Nephron (organoid): Measurements from ENCODE around the gene PTPRD.
A peak's percentile ranks its signal among the peaks of the same experiment; 100 is the strongest.

Experiments
- H3K27ac Mint-ChIP-seq, 3 experiments: 2 replicates each; pipeline ENCODE4 v1.8.0; 2020; ENCODE audit warnings: mixed read lengths in 3 of 3, mild to moderate bottlenecking in 2 of 3, moderate library complexity in 1 of 3
- H3K27me3 Mint-ChIP-seq: 2 replicates; pipeline ENCODE4 v1.8.0; 2021; ENCODE audit warnings: low read depth, mild to moderate bottlenecking, moderate library complexity, mixed read lengths
- H3K36me3 Mint-ChIP-seq: 2 replicates; pipeline ENCODE4 v1.8.0; 2020; ENCODE audit warnings: low read depth, mixed read lengths
- H3K4me1 Mint-ChIP-seq: 2 replicates; pipeline ENCODE4 v1.8.0; 2020; ENCODE audit warnings: mixed read lengths
- H3K4me3 Mint-ChIP-seq, 3 experiments: 2 replicates each; pipeline ENCODE4 v1.8.0; 2020; ENCODE audit warnings: mild to moderate bottlenecking in 3 of 3, mixed read lengths in 3 of 3, moderate library complexity in 2 of 3
- H3K9me3 Mint-ChIP-seq: 2 replicates; pipeline ENCODE4 v1.8.0; 2020; ENCODE audit warnings: mixed read lengths
- TF ChIP-seq, protein P1 (sequence below), 3 experiments: fragments of 200-600 bp; sonication (generic); IDR thresholded peaks; one replicate each; pipeline ENCODE4 v1.5.0; 2021; ENCODE audit warnings: antibody characterized with exemption in 3 of 3; ENCODE audit not compliant: unreplicated experiment in 3 of 3

Gene PTPRD

GRCh38 chr9:8782237-8782636, 1830.6 kb downstream of the PTPRD start:
- Mint-ChIP-seq H3K36me3 (peaks cover under 1% of the 10 kb centered on the region), H3K27me3 (no peaks in the 10 kb centered on the region), H3K9me3 (no peaks in the 10 kb centered on the region), H3K4me1 (peaks cover 79% of the 10 kb centered on the region), H3K4me3 (no peak overlapping the region), H3K27ac (peak overlapping the region in 1 of 3 experiments; percentile 32)
- TF ChIP-seq, protein P1, sequence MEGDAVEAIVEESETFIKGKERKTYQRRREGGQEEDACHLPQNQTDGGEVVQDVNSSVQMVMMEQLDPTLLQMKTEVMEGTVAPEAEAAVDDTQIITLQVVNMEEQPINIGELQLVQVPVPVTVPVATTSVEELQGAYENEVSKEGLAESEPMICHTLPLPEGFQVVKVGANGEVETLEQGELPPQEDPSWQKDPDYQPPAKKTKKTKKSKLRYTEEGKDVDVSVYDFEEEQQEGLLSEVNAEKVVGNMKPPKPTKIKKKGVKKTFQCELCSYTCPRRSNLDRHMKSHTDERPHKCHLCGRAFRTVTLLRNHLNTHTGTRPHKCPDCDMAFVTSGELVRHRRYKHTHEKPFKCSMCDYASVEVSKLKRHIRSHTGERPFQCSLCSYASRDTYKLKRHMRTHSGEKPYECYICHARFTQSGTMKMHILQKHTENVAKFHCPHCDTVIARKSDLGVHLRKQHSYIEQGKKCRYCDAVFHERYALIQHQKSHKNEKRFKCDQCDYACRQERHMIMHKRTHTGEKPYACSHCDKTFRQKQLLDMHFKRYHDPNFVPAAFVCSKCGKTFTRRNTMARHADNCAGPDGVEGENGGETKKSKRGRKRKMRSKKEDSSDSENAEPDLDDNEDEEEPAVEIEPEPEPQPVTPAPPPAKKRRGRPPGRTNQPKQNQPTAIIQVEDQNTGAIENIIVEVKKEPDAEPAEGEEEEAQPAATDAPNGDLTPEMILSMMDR (IDR thresholded peaks at IDR 0.05; ENCODE audit: unreplicated experiment in 3 of 3): no peak

DNA sequence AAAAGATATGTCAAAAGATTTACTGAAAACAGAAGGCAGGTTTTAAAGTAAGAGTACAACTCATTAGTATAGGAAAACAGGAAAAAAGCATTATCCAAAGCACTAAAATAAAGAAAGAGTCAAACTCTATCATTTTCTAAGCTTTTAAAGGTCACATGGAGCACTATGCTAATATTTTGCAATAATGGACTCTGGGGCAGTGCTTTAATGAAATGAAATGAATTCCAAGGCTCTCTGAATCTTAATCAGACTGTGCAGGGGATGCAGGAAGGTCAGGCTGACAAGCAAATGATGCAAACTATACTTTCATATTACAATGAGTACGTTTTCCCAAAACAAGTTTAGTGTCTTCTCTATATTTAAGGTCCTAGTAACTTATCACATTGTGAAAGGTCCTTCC, 1831.3 kb downstream of the PTPRD start:
- Mint-ChIP-seq H3K27ac (peak overlapping the region; percentile 51 to 79 (median 73)), H3K9me3 (no peaks in the 10 kb centered on the region), H3K36me3 (no peaks in the 10 kb centered on the region), H3K4me3 (no peak overlapping the region), H3K27me3 (no peaks in the 10 kb centered on the region), H3K4me1 (peaks cover 75% of the 10 kb centered on the region)
- TF ChIP-seq, protein P1 (IDR thresholded peaks at IDR 0.05; ENCODE audit: unreplicated experiment in 3 of 3): no peak

DNA sequence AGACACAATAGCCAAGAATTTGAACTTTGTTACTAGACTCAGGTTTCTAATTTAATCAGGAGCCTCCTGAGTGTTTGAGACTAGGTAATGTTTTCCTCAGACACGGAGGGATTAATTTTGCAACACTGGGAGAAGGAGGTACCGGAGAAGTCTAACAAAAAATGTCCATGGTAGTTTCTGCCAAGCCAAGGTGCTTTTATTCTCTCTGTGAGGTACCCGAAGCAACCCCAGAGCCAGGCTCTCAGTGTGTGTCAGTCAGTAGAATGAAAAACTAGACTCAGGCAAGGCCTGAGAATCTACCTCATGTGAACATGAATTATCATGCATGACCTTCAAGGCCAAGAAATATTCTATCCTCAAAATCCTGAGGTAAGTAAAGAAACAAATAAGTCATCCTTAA, 1832.4 kb downstream of the PTPRD start:
- no peaks in the 10 kb centered on the region for H3K27me3 Mint-ChIP-seq
- no peaks in the 10 kb centered on the region for H3K9me3 Mint-ChIP-seq
- TF ChIP-seq, protein P1 (IDR thresholded peaks at IDR 0.05; ENCODE audit: unreplicated experiment in 3 of 3): no peak
- peaks cover 5% of the 10 kb centered on the region for H3K36me3 Mint-ChIP-seq
- H3K4me3 Mint-ChIP-seq: no peak overlapping the region
- peaks cover 66% of the 10 kb centered on the region for H3K4me1 Mint-ChIP-seq
- peak overlapping the region; percentile 56 to 79 (median 71) for H3K27ac Mint-ChIP-seq

- TF ChIP-seq, protein P1 (IDR thresholded peaks at IDR 0.05; ENCODE audit: unreplicated experiment in 3 of 3): no peak
- Mint-ChIP-seq H3K36me3 (peaks cover 5% of the 10 kb centered on the region), H3K27me3 (no peaks in the 10 kb centered on the region), H3K4me1 (peaks cover 57% of the 10 kb centered on the region), H3K9me3 (no peaks in the 10 kb centered on the region), H3K4me3 (no peak overlapping the region), H3K27ac (peak overlapping the region; percentile 62 to 79 (median 71))
Observed at GRCh38 chr9:8779478-8779877, 1833.3 kb downstream of the PTPRD start.

DNA sequence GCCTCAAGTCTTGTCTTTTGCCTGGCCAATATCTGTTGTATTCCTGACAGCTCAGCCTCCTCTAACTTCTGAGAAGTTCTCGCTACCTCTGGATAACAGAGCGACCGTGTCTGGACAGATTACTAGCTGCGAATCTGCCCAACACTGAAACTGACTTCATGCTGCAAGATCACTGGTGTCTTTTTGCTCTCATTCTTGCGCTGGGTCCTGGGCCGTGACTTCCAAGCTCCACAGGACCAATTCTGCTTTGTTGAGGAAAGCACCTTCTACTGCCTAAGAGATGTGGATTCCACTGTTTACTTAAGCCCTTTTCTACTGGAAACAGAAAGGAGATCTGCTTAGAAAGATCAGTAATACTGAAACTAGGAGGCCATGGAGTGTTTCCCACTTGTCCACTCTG, 1834.4 kb downstream of the PTPRD start:
- no peaks in the 10 kb centered on the region for H3K9me3 Mint-ChIP-seq
- TF ChIP-seq, protein P1 (IDR thresholded peaks at IDR 0.05; ENCODE audit: unreplicated experiment in 3 of 3): no peak
- H3K4me1 Mint-ChIP-seq: peaks cover 47% of the 10 kb centered on the region
- peak overlapping the region; percentile 39 to 81 (median 71) for H3K27ac Mint-ChIP-seq
- H3K36me3 Mint-ChIP-seq: peaks cover 5% of the 10 kb centered on the region
- no peaks in the 10 kb centered on the region for H3K27me3 Mint-ChIP-seq
- H3K4me3 Mint-ChIP-seq: peak overlapping the region in 1 of 3 experiments; percentile 28

DNA sequence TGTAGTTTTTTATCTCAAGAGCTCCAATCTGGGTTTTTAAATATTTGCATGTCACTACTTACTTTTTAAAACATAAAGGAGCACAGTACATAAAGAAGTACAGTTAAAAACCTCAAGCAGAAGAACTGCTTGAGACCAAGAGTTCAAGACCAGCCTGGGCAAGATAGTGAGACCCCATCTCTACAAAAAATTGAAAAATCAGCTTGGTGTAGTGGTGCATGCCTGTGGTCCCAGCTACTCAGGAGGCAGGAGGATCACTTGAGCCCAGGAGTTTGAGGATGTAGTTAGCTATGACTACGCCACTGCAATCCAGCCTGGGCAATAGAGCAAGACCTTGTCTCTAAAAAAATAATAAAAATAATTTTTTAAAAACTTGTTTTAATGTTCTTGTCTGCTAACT, 1840.5 kb downstream of the PTPRD start:
- no peaks in the 10 kb centered on the region for H3K27me3 Mint-ChIP-seq
- H3K36me3 Mint-ChIP-seq: peaks cover 12% of the 10 kb centered on the region
- no peak overlapping the region for H3K4me3 Mint-ChIP-seq
- TF ChIP-seq, protein P1 (IDR thresholded peaks at IDR 0.05; ENCODE audit: unreplicated experiment in 3 of 3): no peak
- H3K27ac Mint-ChIP-seq: no peak overlapping the region
- no peaks in the 10 kb centered on the region for H3K9me3 Mint-ChIP-seq
- H3K4me1 Mint-ChIP-seq: peaks cover 6% of the 10 kb centered on the region
